Measurements from ENCODE around the gene LPCAT1. TPM values are rescaled to one million over a fixed set of nuclear protein-coding genes. Genes with fewer than 3 reads are reported as not detected.

Gene LPCAT1
- total and polyA plus RNA-seq, 2 of the 4 experiments (the other 2 are of a cell fraction), result 17.7 to 33.6 TPM

DNA sequence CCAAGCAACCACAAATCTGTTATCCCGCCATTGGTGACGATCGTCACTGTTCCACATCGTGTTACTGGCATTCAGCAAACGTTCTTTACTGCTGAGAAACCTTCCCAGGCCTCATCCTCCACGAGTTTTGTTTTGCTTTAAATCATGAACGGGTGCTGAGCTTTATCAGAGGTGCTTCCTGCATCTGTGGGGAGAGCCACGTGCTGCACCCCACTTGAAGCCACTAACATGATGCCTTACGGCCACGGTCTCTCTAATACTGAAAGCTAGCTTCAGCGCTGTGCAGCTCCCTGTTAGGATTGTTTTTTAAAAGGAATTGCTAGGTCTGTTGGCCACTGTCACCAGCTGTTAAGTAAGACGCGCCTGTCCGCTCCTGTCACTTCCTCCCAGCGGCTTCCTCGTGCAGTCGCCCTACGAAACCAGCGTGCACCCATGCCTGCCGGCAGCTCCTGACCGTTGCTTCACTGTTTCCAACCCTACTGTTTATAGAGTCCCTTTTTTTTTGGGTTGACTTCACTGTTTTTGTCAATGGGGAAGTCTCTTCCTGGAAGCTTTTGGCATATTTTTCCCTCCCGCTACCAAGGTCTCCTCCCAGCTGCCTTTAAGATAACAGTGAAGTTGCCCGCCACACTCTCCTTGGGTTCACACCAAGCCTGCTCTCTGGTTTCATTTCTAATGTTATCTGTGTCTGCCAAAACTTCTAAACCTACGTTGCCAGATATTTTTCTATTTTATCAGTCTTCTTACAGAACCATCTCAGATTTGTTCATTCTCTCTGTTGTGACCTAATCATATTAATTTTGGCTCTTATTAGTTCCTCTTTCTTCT lies 20.3 kb downstream of the LPCAT1 start:
- in situ Hi-C loops (cut with MboI; ENCODE audit: low sequenced_read_pairs), result no loop called here
- H3K14ac ChIP-seq (replicated peaks; ENCODE audit: low read depth, low read length), result no peak overlapping the region

More for the DNA sequence above, 20.3 kb downstream of the LPCAT1 start:
- Histone ChIP-seq H4K5ac (ENCODE audit: low read depth, low read length) (no peak overlapping the region), H3K56ac (ENCODE audit: extremely low read depth, insufficient read depth, low read length) (no peak overlapping the region), H2BK5ac (ENCODE audit: low read depth, low read length, poor library complexity, severe bottlenecking) (no peak overlapping the region), H2BK20ac (ENCODE audit: low read depth, low read length) (no peak overlapping the region), H3K9me1 (ENCODE audit: insufficient read depth, low read length) (peaks cover 28% of the 10 kb centered on the region), H3K9ac (ENCODE audit: low read depth, low read length) (no peak overlapping the region), H3K4me3 (ENCODE audit: insufficient read depth, low read depth, low read length) (no peak overlapping the region), H3K27me3 (ENCODE audit: control insufficient read depth, insufficient read depth, low read length) (no peaks in the 10 kb centered on the region), H2BK15ac (ENCODE audit: low read depth, low read length) (no peak overlapping the region), H4K20me1 (ENCODE audit: insufficient read depth, low read length) (peaks cover 97% of the 10 kb centered on the region), H3K36me3 (ENCODE audit: control insufficient read depth, insufficient read depth, low read length) (peaks cover 21% of the 10 kb centered on the region), H4K8ac (ENCODE audit: low read depth in 2 of 2, low read length in 2 of 2) (no peak overlapping the region), H2AFZ (replicated peaks; ENCODE audit: low read length, poor library complexity) (no peak overlapping the region), H3K27ac (ENCODE audit: insufficient read depth, low read length) (no peak overlapping the region), H3K4me2 (ENCODE audit: low read depth, low read length) (no peak overlapping the region), H3K4ac (ENCODE audit: low read depth, low read length) (no peak overlapping the region), H4K91ac (ENCODE audit: insufficient read depth, low read depth, low read length) (no peak overlapping the region), H3K23ac (ENCODE audit: low read depth, low read length) (no peak overlapping the region), H2BK120ac (ENCODE audit: low read depth, low read length) (no peak overlapping the region), H2AK9ac (replicated peaks; ENCODE audit: low read depth, low read length, poor library complexity) (no peak overlapping the region), H3K9me3 (ENCODE audit: control insufficient read depth, insufficient read depth, low read length) (no peaks in the 10 kb centered on the region), H3K4me1 (ENCODE audit: control insufficient read depth, insufficient read depth, low read length) (peaks cover 2% of the 10 kb centered on the region; the same call in 1 of the 2 replicates), H3K18ac (ENCODE audit: low read depth, low read length) (no peak overlapping the region), H2AK5ac (ENCODE audit: low read depth, low read length) (no peak overlapping the region), H3K79me1 (ENCODE audit: low read depth in 1 of 2, low read length in 2 of 2) (peaks cover 28 to 72% of the 10 kb centered on the region in 2 experiments)
- no peak for TF ChIP-seq FOS (IDR thresholded peaks at IDR 0.05; ENCODE audit: low read depth, low read length)
- BruUV-seq (replicated peaks), result no TSS peak
- DNase-seq (peak; percentile 28), ATAC-seq (ENCODE audit: low read depth) (no peak)
- intact Hi-C loops (cut with micrococcal nuclease) (no loop called here), dilution Hi-C loops (cut with HindIII; ENCODE audit: low sequenced_read_pairs, unreplicated experiment) (no loop called here)
- WGBS, 2 experiments (ENCODE audit: extremely low coverage in 2 of 2, insufficient read length in 1 of 2), result 83% methylated on average over 12 of the region's 24 CpGs; no CpG with 5 or more reads in 1 of the 2 experiments
- POLR2A ChIA-PET (ENCODE audit: unreplicated experiment), result no interaction called here
- CTCF ChIA-PET, result interaction anchor here (0.6 kb wide), 1 partner anchor 347 kb away, joined by 3 read pairs; no protein-coding TSS in a partner anchor

Data from IMR-90 (cell line).